Glutamatergic neuron (in vitro differentiated cells): ENCODE results near the gene CEP164. TPM values are rescaled to one million over a fixed set of nuclear protein-coding genes. Genes with fewer than 3 reads are reported as not detected.

ENCODE experiments used
- DNase-seq: peaks from one replicate; pipeline ENCODE4 v3.0.0; 2022
- H3K27ac Mint-ChIP-seq: one replicate; pipeline ENCODE4 v1.8.0; 2020; ENCODE audit warnings: mild to moderate bottlenecking, mixed read lengths, inconsistent platforms; ENCODE audit not compliant: unreplicated experiment
- H3K27me3 Mint-ChIP-seq: one replicate; pipeline ENCODE4 v1.8.0; 2020; ENCODE audit warnings: mild to moderate bottlenecking, moderate library complexity, mixed read lengths, inconsistent platforms; ENCODE audit not compliant: unreplicated experiment
- H3K36me3 Mint-ChIP-seq: one replicate; pipeline ENCODE4 v1.8.0; 2020; ENCODE audit warnings: mild to moderate bottlenecking, mixed read lengths, inconsistent platforms; ENCODE audit not compliant: unreplicated experiment
- H3K4me1 Mint-ChIP-seq: one replicate; pipeline ENCODE4 v1.8.0; 2020; ENCODE audit warnings: mild to moderate bottlenecking, low read depth, mixed read lengths, inconsistent platforms; ENCODE audit not compliant: unreplicated experiment
- H3K4me3 Mint-ChIP-seq: one replicate; pipeline ENCODE4 v1.8.0; 2020; ENCODE audit warnings: mild to moderate bottlenecking, mixed read lengths, inconsistent platforms; ENCODE audit not compliant: unreplicated experiment
- H3K9me3 Mint-ChIP-seq: one replicate; pipeline ENCODE4 v1.8.0; 2020; ENCODE audit warnings: mild to moderate bottlenecking, moderate library complexity, mixed read lengths, inconsistent platforms; ENCODE audit not compliant: unreplicated experiment
- CTCF ChIP-seq: fragments of 200-600 bp; sonication (generic); IDR thresholded peaks from one replicate; pipeline ENCODE4 v1.5.0; 2021; ENCODE audit not compliant: partially characterized antibody, unreplicated experiment
- total RNA-seq: library from RNA; stranded (reverse); fragmentation: NEBNext Ultra II Directional; extraction: Animal tissue kit (Norgen Biotek cat#: 25700); gene quantifications from one replicate; pipeline ENCODE4 v1.2.1, GENCODE V29; 2021; ENCODE audit not compliant: unreplicated experiment

Gene CEP164
- total RNA-seq, 1 donor from 2014 or later: 27.1 TPM

- no peak overlapping the region for H3K4me3 Mint-ChIP-seq
- peaks cover 8% of the 10 kb centered on the region for H3K9me3 Mint-ChIP-seq
- peak overlapping the region; percentile 26 for H3K27ac Mint-ChIP-seq
- H3K4me1 Mint-ChIP-seq: peaks cover 2% of the 10 kb centered on the region
- no peak for DNase-seq
- H3K36me3 Mint-ChIP-seq: no peaks in the 10 kb centered on the region
- peaks cover 2% of the 10 kb centered on the region for H3K27me3 Mint-ChIP-seq
- no peak for TF ChIP-seq CTCF
Observed at GRCh38 chr11:117333917-117334316, 6.3 kb downstream of the CEP164 start.

- peaks cover 8% of the 10 kb centered on the region for H3K9me3 Mint-ChIP-seq
- no peak overlapping the region for H3K27ac Mint-ChIP-seq
- peaks cover 2% of the 10 kb centered on the region for H3K27me3 Mint-ChIP-seq
- H3K4me3 Mint-ChIP-seq: no peak overlapping the region
- peaks cover 2% of the 10 kb centered on the region for H3K4me1 Mint-ChIP-seq
- TF ChIP-seq CTCF: no peak
- no peak for DNase-seq
- H3K36me3 Mint-ChIP-seq: no peaks in the 10 kb centered on the region
Observed at GRCh38 chr11:117334896-117335295, 7.2 kb downstream of the CEP164 start.

GRCh38 chr11:117335399-117335798 lies 7.7 kb downstream of the CEP164 start:
- DNase-seq: no peak
- Mint-ChIP-seq H3K4me3 (no peak overlapping the region), H3K4me1 (peaks cover 2% of the 10 kb centered on the region)

GRCh38 chr11:117337076-117337475 lies 9.4 kb downstream of the CEP164 start:
- H3K36me3 Mint-ChIP-seq: no peaks in the 10 kb centered on the region
- no peak overlapping the region for H3K4me3 Mint-ChIP-seq
- no peak for DNase-seq
- peaks cover 2% of the 10 kb centered on the region for H3K27me3 Mint-ChIP-seq
- H3K9me3 Mint-ChIP-seq: peaks cover 8% of the 10 kb centered on the region
- H3K4me1 Mint-ChIP-seq: peaks cover 2% of the 10 kb centered on the region
- TF ChIP-seq CTCF: no peak
- H3K27ac Mint-ChIP-seq: no peak overlapping the region

More at GRCh38 chr11:117335399-117335798, 7.7 kb downstream of the CEP164 start:
- Mint-ChIP-seq H3K9me3 (peaks cover 8% of the 10 kb centered on the region), H3K27ac (no peak overlapping the region), H3K36me3 (no peaks in the 10 kb centered on the region), H3K27me3 (peaks cover 2% of the 10 kb centered on the region)
- TF ChIP-seq CTCF: no peak

GRCh38 chr11:117345039-117345438 lies 17.4 kb downstream of the CEP164 start:
- peaks cover 4% of the 10 kb centered on the region for H3K36me3 Mint-ChIP-seq
- H3K9me3 Mint-ChIP-seq: no peaks in the 10 kb centered on the region
- no peak overlapping the region for H3K4me3 Mint-ChIP-seq
- H3K4me1 Mint-ChIP-seq: no peaks in the 10 kb centered on the region
- H3K27me3 Mint-ChIP-seq: no peaks in the 10 kb centered on the region
- no peak for DNase-seq
- no peak overlapping the region for H3K27ac Mint-ChIP-seq
- no peak for TF ChIP-seq CTCF
